ENCODE results near the gene SORCS2. TPM values are rescaled to one million over a fixed set of nuclear protein-coding genes. Genes with fewer than 3 reads are reported as not detected.

SORCS2 gene
- total and polyA plus RNA-seq, 2 of the 8 experiments (the other 6 are each of a cell fraction or from before 2014, with no cell fraction given) = 0.36 to 1.8 TPM

- no peak for FAIRE-seq
- Histone ChIP-seq H2AK5ac (ENCODE audit: low read depth, low read length) (no peak overlapping the region), H2AFZ (ENCODE audit: low read length) (no peak overlapping the region), H2BK15ac (ENCODE audit: low read length) (no peak overlapping the region), H3K9me3 (ENCODE audit: insufficient read depth in 2 of 2, low read depth in 1 of 2, low read length in 1 of 2) (peaks cover 2 to 3% of the 10 kb centered on the region in 2 experiments; a peak in 2 of 4 replicates), H3K9ac (replicated peaks in 1 of 4; ENCODE audit: extremely low read depth in 1 of 4, low read depth in 3 of 4, low read length in 3 of 4) (no peak overlapping the region), H4K8ac (ENCODE audit: extremely low read depth, insufficient read depth, low read length) (no peak overlapping the region; the same call in 1 of the 2 replicates), H3K4me3 (ENCODE audit: extremely low read depth in 1 of 4, insufficient read depth in 2 of 4, low read depth in 3 of 4, low read length in 4 of 4) (no peak overlapping the region), H3K79me1 (ENCODE audit: low read depth, low read length) (no peaks in the 10 kb centered on the region), H2BK5ac (ENCODE audit: low read depth, low read length) (no peak overlapping the region), H4K91ac (replicated peaks; ENCODE audit: insufficient read length, low read length) (no peak overlapping the region), H2BK12ac (ENCODE audit: low read depth, low read length) (no peak overlapping the region), H3K79me2 (ENCODE audit: control insufficient read depth in 1 of 2, insufficient read depth in 2 of 2, low read length in 2 of 2) (no peaks in the 10 kb centered on the region), H3K4ac (replicated peaks; ENCODE audit: insufficient read length, low read depth, low read length) (no peak overlapping the region), H3K23me2 (ENCODE audit: low read depth, low read length) (no peaks in the 10 kb centered on the region), H3K56ac (replicated peaks; ENCODE audit: insufficient read length, low read depth, low read length) (no peak overlapping the region), H3K4me2 (ENCODE audit: insufficient read depth in 1 of 2, low read depth in 2 of 2, low read length in 2 of 2) (no peak overlapping the region), H2BK120ac (replicated peaks; ENCODE audit: low read depth, low read length) (no peak overlapping the region), H3K18ac (ENCODE audit: extremely low read depth, low read length) (no peak overlapping the region), H3K27me3 (replicated peaks in 1 of 4; ENCODE audit: control insufficient read depth in 3 of 4, extremely low read depth in 1 of 4, insufficient read depth in 3 of 4, low read length in 3 of 4) (no peaks in the 10 kb centered on the region), H3K36me3 (ENCODE audit: control insufficient read depth in 2 of 4, insufficient read depth in 4 of 4, low read length in 3 of 4) (no peaks in the 10 kb centered on the region), H3K14ac (ENCODE audit: insufficient read length) (no peak overlapping the region), H4K5ac (ENCODE audit: insufficient read length, low read depth, low read length) (no peak overlapping the region), H3K4me1 (replicated peaks in 1 of 4; ENCODE audit: control insufficient read depth in 3 of 4, insufficient read depth in 4 of 4, low read length in 3 of 4) (peaks cover 0 to 5% (median 0%) of the 10 kb centered on the region in 4 experiments; a peak in 2 of 7 replicates), H3K23ac (ENCODE audit: insufficient read length) (no peak overlapping the region), H3K27ac (ENCODE audit: low read depth, low read length) (no peak overlapping the region), H2BK20ac (ENCODE audit: low read length) (no peak overlapping the region), H4K20me1 (replicated peaks in 1 of 2; ENCODE audit: control insufficient read depth in 1 of 2, insufficient read depth in 2 of 2, low read length in 2 of 2) (no peaks in the 10 kb centered on the region)
- no peak for DNase-seq (ENCODE audit: low read depth in 1 of 2, low spot score in 2 of 2)
- WGBS, 2 experiments (ENCODE audit: extremely low coverage in 1 of 2, insufficient coverage in 1 of 2, insufficient read length in 1 of 2, insufficient replicate concordance in 2 of 2, low coverage in 1 of 2, low lambda C conversion rate in 2 of 2, missing lambda C conversion rate in 1 of 2) = 78% methylated on average over 4 of the region's 4 CpGs; no CpG with 5 or more reads in 1 of the 2 experiments
- CTCF ChIA-PET (ENCODE audit: partially characterized antibody) = interaction anchor here (0.9 to 1.2 kb wide), 5 partner anchors 9 to 391 kb away, joined by 3 to 4 read pairs (median 3); no protein-coding TSS in a partner anchor
- POLR2A ChIA-PET (ENCODE audit: partially characterized antibody) = no interaction called here
- TF ChIP-seq RXRA (IDR thresholded peaks at IDR 0.05; ENCODE audit: insufficient read depth, low read depth, low read length) (no peak), JUN (IDR thresholded peaks at IDR 0.05; ENCODE audit: low read depth, low read length) (no peak), MAX (IDR thresholded peaks at IDR 0.05) (no peak), SAP30 (IDR thresholded peaks at IDR 0.05; ENCODE audit: insufficient read depth, insufficient replicate concordance, low read length) (no peak), CREB1 (IDR thresholded peaks at IDR 0.05) (no peak), CTBP2 (IDR thresholded peaks at IDR 0.05; ENCODE audit: borderline replicate concordance, insufficient read depth, insufficient read length, low read length) (no peak), BRCA1 (IDR thresholded peaks at IDR 0.05; ENCODE audit: low read depth, low read length) (no peak), FOSL1 (IDR thresholded peaks at IDR 0.05; ENCODE audit: insufficient read depth, low read depth, low read length) (no peak), BACH1 (IDR thresholded peaks at IDR 0.05; ENCODE audit: low read length) (no peak), EGR1 (IDR thresholded peaks at IDR 0.05; ENCODE audit: borderline replicate concordance, low read depth, low read length) (no peak), TCF12 (IDR thresholded peaks at IDR 0.05; ENCODE audit: low read depth, low read length) (no peak), GTF2F1 (IDR thresholded peaks at IDR 0.05; ENCODE audit: borderline replicate concordance, low read depth, low read length) (no peak), TAF7 (optimal IDR thresholded peaks at IDR 0.05; ENCODE audit: borderline replicate concordance, low read depth, low read length) (no peak), YY1 (IDR thresholded peaks at IDR 0.05; ENCODE audit: low read depth, low read length) (no peak), POLR2A (IDR thresholded peaks at IDR 0.05; ENCODE audit: control extremely low read depth in 1 of 2, low read depth in 2 of 2, low read length in 2 of 2) (no peak), SRF (IDR thresholded peaks at IDR 0.05; ENCODE audit: low read depth, low read length) (no peak)
Observed at GRCh38 chr4:7668271-7668670, 475.9 kb downstream of the SORCS2 start.
